HEK293 (cell line): Measurements from ENCODE around the gene SHCBP1L.

ENCODE experiments used
- CTCF ChIA-PET: fragments of 350-600 bp; formaldehyde crosslinking; extraction: SDS; loops from one replicate; lab custom pipeline; 2021; ENCODE audit warnings: antibody characterized with exemption; lab: Yijun Ruan, JAX
- POLR2A ChIA-PET: fragments of 300-600 bp; formaldehyde crosslinking; extraction: SDS; loops from one replicate; lab custom pipeline; 2020; ENCODE audit warnings: antibody characterized with exemption, inconsistent platforms; lab: Yijun Ruan, JAX
- H3K27ac ChIP-seq: fragments of 200-500 bp; sonication (Bioruptor generic); 2 replicates; pipeline ENCODE4 v1.5.1; 2014; ENCODE audit warnings: low read depth, low read length, control low read depth, inconsistent platforms; ENCODE audit errors: extremely low read depth
- H3K36me3 ChIP-seq, 2 experiments: fragments of 200-500 bp in 1 of 2; sonication (Bioruptor generic) in 1 of 2; 1 replicate in 1 of 2; 2 replicates in 1 of 2; pipeline ENCODE4 v1.5.1; 2014 to 2017; ENCODE audit warnings: inconsistent platforms in 2 of 2, low read length in 2 of 2; ENCODE audit not compliant: control insufficient read depth in 2 of 2, insufficient read depth in 1 of 2
- H3K4me1 ChIP-seq: fragments of 200-500 bp; sonication (Bioruptor generic); 2 replicates; pipeline ENCODE4 v1.5.1; 2014; ENCODE audit warnings: mild to moderate bottlenecking, low read length, inconsistent platforms; ENCODE audit not compliant: control insufficient read depth, insufficient read depth
- H3K4me3 ChIP-seq: 2 replicates; pipeline ENCODE4 v1.5.1; 2011; ENCODE audit warnings: low read depth, mild to moderate bottlenecking, control low read depth, low read length, moderate library complexity
- H3K9me3 ChIP-seq: fragments of 200-500 bp; sonication (Bioruptor generic); 2 replicates; pipeline ENCODE4 v1.5.1; 2014; ENCODE audit warnings: low read depth, low read length, inconsistent platforms; ENCODE audit not compliant: control insufficient read depth, insufficient read depth
- GLIS1 ChIP-seq: fragments of 450-650 bp; formaldehyde crosslinking; IDR thresholded peaks from 2 replicates; pipeline ENCODE4 v1.5.1; 2016; ENCODE audit warnings: missing biosample characterization, missing genetic modification characterization
- KLF9 ChIP-seq: fragments of 450-650 bp; formaldehyde crosslinking; IDR thresholded peaks from 2 replicates; pipeline ENCODE4 v1.5.1; 2016; ENCODE audit warnings: missing biosample characterization, missing genetic modification characterization, low read depth
- REST ChIP-seq: fragments of 450-650 bp; formaldehyde crosslinking; IDR thresholded peaks from 2 replicates; pipeline ENCODE4 v1.5.1; 2016; ENCODE audit warnings: missing biosample characterization, missing genetic modification characterization
- ZBTB17 ChIP-seq: fragments of 450-650 bp; formaldehyde crosslinking; IDR thresholded peaks from 2 replicates; pipeline ENCODE4 v1.5.1; 2016; ENCODE audit warnings: missing biosample characterization, missing genetic modification characterization
- ZNF132 ChIP-seq: fragments of 450-650 bp; formaldehyde crosslinking; IDR thresholded peaks from 2 replicates; pipeline ENCODE4 v1.5.1; 2017; ENCODE audit warnings: missing biosample characterization, missing genetic modification characterization, borderline replicate concordance
- ZNF140 ChIP-seq: fragments of 450-650 bp; formaldehyde crosslinking; IDR thresholded peaks from 2 replicates; pipeline ENCODE4 v1.5.1; 2016; ENCODE audit warnings: missing biosample characterization, missing genetic modification characterization
- ZNF169 ChIP-seq: fragments of 450-650 bp; formaldehyde crosslinking; IDR thresholded peaks from 2 replicates; pipeline ENCODE4 v1.5.1; 2016; ENCODE audit warnings: missing biosample characterization, missing genetic modification characterization
- ZNF266 ChIP-seq: fragments of 450-650 bp; formaldehyde crosslinking; IDR thresholded peaks from 2 replicates; pipeline ENCODE4 v1.5.1; 2016; ENCODE audit warnings: missing biosample characterization, missing genetic modification characterization, low read depth
- ZNF354C ChIP-seq: fragments of 450-650 bp; formaldehyde crosslinking; IDR thresholded peaks from 2 replicates; pipeline ENCODE4 v1.5.1; 2016; ENCODE audit warnings: missing biosample characterization, missing genetic modification characterization, low read depth, borderline replicate concordance
- TF ChIP-seq, protein P1 (sequence below): fragments of 450-650 bp; formaldehyde crosslinking; IDR thresholded peaks from 2 replicates; pipeline ENCODE4 v1.5.1; 2016; ENCODE audit warnings: missing biosample characterization, missing genetic modification characterization
- TF ChIP-seq, protein P2 (sequence below): fragments of 450-650 bp; IDR thresholded peaks from 2 replicates; pipeline ENCODE4 v1.5.1; 2018; ENCODE audit warnings: missing biosample characterization, missing genetic modification characterization
- TF ChIP-seq, protein P3 (sequence below): fragments of 450-650 bp; formaldehyde crosslinking; IDR thresholded peaks from 2 replicates; pipeline ENCODE4 v1.5.1; 2017; ENCODE audit warnings: missing biosample characterization, missing genetic modification characterization
- TF ChIP-seq, protein P4 (sequence below): fragments of 450-650 bp; formaldehyde crosslinking; IDR thresholded peaks from 2 replicates; pipeline ENCODE4 v1.5.1; 2017; ENCODE audit warnings: missing biosample characterization, missing genetic modification characterization
- TF ChIP-seq, protein P5 (sequence below): fragments of 450-650 bp; formaldehyde crosslinking; IDR thresholded peaks from 2 replicates; pipeline ENCODE4 v1.5.1; 2016; ENCODE audit warnings: missing biosample characterization, missing genetic modification characterization

SHCBP1L gene

DNA sequence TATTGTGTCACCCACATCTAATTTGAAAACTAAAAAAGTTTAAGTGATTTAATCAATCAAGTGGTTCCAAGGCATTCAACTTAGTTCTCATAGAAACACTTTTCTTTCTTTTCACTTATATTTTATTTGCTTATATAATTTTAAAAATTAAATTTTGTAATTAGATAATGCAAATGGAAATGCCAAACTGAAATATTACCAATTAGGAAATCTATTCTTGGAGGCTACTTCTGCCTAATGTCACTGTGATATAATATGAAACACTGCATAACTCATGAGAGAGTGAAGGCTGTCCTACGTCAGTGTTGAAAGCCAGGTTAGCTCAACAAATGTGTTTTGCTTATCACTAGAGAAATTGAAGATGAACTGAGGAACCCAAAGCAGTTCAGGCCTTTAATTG is 18.3 kb upstream of the SHCBP1L start (continued):
- TF ChIP-seq, protein P1, sequence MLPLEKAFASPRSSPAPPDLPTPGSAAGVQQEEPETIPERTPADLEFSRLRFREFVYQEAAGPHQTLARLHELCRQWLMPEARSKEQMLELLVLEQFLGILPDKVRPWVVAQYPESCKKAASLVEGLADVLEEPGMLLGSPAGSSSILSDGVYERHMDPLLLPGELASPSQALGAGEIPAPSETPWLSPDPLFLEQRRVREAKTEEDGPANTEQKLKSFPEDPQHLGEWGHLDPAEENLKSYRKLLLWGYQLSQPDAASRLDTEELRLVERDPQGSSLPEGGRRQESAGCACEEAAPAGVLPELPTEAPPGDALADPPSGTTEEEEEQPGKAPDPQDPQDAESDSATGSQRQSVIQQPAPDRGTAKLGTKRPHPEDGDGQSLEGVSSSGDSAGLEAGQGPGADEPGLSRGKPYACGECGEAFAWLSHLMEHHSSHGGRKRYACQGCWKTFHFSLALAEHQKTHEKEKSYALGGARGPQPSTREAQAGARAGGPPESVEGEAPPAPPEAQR (tag by site-specific recombination): no peak
- TF ChIP-seq ZNF140 (tag by site-specific recombination) (no peak), ZNF169 (tag by site-specific recombination) (no peak), GLIS1 (tag by site-specific recombination) (no peak)

- Histone ChIP-seq H3K36me3 (no peaks in the 10 kb centered on the region), H3K27ac (no peak overlapping the region), H3K9me3 (no peaks in the 10 kb centered on the region), H3K4me3 (no peak overlapping the region), H3K4me1 (no peaks in the 10 kb centered on the region)
- TF ChIP-seq, protein P2, sequence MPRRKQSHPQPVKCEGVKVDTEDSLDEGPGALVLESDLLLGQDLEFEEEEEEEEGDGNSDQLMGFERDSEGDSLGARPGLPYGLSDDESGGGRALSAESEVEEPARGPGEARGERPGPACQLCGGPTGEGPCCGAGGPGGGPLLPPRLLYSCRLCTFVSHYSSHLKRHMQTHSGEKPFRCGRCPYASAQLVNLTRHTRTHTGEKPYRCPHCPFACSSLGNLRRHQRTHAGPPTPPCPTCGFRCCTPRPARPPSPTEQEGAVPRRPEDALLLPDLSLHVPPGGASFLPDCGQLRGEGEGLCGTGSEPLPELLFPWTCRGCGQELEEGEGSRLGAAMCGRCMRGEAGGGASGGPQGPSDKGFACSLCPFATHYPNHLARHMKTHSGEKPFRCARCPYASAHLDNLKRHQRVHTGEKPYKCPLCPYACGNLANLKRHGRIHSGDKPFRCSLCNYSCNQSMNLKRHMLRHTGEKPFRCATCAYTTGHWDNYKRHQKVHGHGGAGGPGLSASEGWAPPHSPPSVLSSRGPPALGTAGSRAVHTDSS (tag by site-specific recombination): no peak
- ChIA-PET POLR2A (no interaction called here), CTCF (no interaction called here)
Observed at GRCh38 chr1:182968836-182969734, 16.1 kb upstream of the SHCBP1L start.

- CTCF ChIA-PET: no interaction called here
- Histone ChIP-seq H3K9me3 (no peaks in the 10 kb centered on the region), H3K4me3 (no peak overlapping the region), H3K4me1 (no peaks in the 10 kb centered on the region), H3K27ac (no peak overlapping the region), H3K36me3 (no peaks in the 10 kb centered on the region)
- POLR2A ChIA-PET: no interaction called here
- TF ChIP-seq, protein P3, sequence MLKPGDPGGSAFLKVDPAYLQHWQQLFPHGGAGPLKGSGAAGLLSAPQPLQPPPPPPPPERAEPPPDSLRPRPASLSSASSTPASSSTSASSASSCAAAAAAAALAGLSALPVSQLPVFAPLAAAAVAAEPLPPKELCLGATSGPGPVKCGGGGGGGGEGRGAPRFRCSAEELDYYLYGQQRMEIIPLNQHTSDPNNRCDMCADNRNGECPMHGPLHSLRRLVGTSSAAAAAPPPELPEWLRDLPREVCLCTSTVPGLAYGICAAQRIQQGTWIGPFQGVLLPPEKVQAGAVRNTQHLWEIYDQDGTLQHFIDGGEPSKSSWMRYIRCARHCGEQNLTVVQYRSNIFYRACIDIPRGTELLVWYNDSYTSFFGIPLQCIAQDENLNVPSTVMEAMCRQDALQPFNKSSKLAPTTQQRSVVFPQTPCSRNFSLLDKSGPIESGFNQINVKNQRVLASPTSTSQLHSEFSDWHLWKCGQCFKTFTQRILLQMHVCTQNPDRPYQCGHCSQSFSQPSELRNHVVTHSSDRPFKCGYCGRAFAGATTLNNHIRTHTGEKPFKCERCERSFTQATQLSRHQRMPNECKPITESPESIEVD (tag by site-specific recombination): peak; percentile 21; the same call in 1 of the 2 replicates
- TF ChIP-seq REST: no peak
- no peak for TF ChIP-seq KLF9 (tag by site-specific recombination)
- no peak for TF ChIP-seq ZBTB17 (tag by site-specific recombination)
- no peak for TF ChIP-seq GLIS1 (tag by site-specific recombination)
- no peak for TF ChIP-seq ZNF266 (tag by site-specific recombination)
- no peak for TF ChIP-seq ZNF354C (tag by site-specific recombination)
- TF ChIP-seq, protein P4, sequence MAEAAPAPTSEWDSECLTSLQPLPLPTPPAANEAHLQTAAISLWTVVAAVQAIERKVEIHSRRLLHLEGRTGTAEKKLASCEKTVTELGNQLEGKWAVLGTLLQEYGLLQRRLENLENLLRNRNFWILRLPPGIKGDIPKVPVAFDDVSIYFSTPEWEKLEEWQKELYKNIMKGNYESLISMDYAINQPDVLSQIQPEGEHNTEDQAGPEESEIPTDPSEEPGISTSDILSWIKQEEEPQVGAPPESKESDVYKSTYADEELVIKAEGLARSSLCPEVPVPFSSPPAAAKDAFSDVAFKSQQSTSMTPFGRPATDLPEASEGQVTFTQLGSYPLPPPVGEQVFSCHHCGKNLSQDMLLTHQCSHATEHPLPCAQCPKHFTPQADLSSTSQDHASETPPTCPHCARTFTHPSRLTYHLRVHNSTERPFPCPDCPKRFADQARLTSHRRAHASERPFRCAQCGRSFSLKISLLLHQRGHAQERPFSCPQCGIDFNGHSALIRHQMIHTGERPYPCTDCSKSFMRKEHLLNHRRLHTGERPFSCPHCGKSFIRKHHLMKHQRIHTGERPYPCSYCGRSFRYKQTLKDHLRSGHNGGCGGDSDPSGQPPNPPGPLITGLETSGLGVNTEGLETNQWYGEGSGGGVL (tag by site-specific recombination): no peak
- TF ChIP-seq ZNF132 (tag by site-specific recombination): no peak
- TF ChIP-seq, protein P5, sequence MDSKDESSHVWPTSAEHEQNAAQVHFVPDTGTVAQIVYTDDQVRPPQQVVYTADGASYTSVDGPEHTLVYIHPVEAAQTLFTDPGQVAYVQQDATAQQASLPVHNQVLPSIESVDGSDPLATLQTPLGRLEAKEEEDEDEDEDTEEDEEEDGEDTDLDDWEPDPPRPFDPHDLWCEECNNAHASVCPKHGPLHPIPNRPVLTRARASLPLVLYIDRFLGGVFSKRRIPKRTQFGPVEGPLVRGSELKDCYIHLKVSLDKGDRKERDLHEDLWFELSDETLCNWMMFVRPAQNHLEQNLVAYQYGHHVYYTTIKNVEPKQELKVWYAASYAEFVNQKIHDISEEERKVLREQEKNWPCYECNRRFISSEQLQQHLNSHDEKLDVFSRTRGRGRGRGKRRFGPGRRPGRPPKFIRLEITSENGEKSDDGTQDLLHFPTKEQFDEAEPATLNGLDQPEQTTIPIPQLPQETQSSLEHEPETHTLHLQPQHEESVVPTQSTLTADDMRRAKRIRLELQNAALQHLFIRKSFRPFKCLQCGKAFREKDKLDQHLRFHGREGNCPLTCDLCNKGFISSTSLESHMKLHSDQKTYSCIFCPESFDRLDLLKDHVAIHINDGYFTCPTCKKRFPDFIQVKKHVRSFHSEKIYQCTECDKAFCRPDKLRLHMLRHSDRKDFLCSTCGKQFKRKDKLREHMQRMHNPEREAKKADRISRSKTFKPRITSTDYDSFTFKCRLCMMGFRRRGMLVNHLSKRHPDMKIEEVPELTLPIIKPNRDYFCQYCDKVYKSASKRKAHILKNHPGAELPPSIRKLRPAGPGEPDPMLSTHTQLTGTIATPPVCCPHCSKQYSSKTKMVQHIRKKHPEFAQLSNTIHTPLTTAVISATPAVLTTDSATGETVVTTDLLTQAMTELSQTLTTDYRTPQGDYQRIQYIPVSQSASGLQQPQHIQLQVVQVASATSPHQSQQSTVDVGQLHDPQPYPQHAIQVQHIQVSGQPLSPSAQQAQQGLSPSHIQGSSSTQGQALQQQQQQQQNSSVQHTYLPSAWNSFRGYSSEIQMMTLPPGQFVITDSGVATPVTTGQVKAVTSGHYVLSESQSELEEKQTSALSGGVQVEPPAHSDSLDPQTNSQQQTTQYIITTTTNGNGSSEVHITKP (tag by site-specific recombination): peak; percentile 94
Observed at GRCh38 chr1:182968151-182968741, 15.3 kb upstream of the SHCBP1L start.
